ENCODE measurements around the gene HABP2. TPM values are rescaled to one million over a fixed set of nuclear protein-coding genes. Genes with fewer than 3 reads are reported as not detected.

The HABP2 gene
- total RNA-seq, 3 donors from 2014 or later, result not detected

GRCh38 chr10:113525713-113526112, 27.1 kb upstream of the HABP2 start:
- TF ChIP-seq, protein P1, sequence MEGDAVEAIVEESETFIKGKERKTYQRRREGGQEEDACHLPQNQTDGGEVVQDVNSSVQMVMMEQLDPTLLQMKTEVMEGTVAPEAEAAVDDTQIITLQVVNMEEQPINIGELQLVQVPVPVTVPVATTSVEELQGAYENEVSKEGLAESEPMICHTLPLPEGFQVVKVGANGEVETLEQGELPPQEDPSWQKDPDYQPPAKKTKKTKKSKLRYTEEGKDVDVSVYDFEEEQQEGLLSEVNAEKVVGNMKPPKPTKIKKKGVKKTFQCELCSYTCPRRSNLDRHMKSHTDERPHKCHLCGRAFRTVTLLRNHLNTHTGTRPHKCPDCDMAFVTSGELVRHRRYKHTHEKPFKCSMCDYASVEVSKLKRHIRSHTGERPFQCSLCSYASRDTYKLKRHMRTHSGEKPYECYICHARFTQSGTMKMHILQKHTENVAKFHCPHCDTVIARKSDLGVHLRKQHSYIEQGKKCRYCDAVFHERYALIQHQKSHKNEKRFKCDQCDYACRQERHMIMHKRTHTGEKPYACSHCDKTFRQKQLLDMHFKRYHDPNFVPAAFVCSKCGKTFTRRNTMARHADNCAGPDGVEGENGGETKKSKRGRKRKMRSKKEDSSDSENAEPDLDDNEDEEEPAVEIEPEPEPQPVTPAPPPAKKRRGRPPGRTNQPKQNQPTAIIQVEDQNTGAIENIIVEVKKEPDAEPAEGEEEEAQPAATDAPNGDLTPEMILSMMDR (IDR thresholded peaks at IDR 0.05), result no peak
- Histone ChIP-seq H3K36me3 (ENCODE audit: low read depth) (no peaks in the 10 kb centered on the region), H3K4me3 (no peak overlapping the region), H3K4me1 (ENCODE audit: low read depth) (no peaks in the 10 kb centered on the region), H3K9me3 (no peaks in the 10 kb centered on the region)
- DNase-seq (no peak), ATAC-seq (no peak)
- intact Hi-C loops (cut with DNase I, micrococcal nuclease), result no loop called here

DNA sequence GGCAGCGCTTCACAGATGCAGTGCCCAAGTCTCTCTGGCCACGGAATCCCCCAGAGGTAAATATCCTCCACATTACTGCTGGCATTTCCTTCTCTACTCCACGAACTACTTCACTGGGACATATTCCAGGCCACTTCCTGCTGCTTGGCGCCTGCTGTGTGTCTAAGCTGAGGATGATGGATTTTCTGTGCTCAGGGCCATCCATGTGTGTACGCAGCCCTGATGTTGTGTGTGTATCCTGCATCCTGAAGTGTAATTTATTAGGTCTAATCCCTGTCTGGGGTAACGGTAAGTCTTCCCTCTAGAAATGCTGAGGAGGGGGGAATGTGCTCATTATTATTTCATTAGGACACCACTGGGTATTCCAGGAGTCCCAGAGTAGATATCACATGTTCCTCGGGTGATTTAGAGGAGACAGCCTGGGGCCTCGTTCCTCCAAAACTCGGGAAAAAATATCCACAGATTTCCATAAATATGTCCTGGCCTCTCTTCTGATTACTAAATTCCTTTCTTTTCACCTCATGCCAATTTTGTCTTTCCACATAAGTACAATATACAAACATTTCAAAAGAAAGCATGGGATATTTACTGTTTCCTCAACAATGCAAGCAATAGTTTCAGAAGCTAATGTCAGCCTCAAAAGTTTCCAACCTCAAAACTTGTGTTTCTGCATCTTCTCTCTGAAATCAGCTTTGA, 25.5 kb upstream of the HABP2 start:
- Histone ChIP-seq H3K9me3 (no peaks in the 10 kb centered on the region), H3K4me3 (no peak overlapping the region), H3K36me3 (ENCODE audit: low read depth) (no peaks in the 10 kb centered on the region), H3K4me1 (ENCODE audit: low read depth) (no peaks in the 10 kb centered on the region)
- ATAC-seq (no peak), DNase-seq (no peak)
- TF ChIP-seq, protein P1 (IDR thresholded peaks at IDR 0.05), result no peak
- intact Hi-C loops (cut with DNase I, micrococcal nuclease), result no loop called here

- Histone ChIP-seq H3K36me3 (ENCODE audit: low read depth) (no peaks in the 10 kb centered on the region), H3K4me3 (no peak overlapping the region), H3K9me3 (no peaks in the 10 kb centered on the region), H3K4me1 (ENCODE audit: low read depth) (no peaks in the 10 kb centered on the region)
- no peak for ATAC-seq
- TF ChIP-seq, protein P1 (IDR thresholded peaks at IDR 0.05), result no peak
- intact Hi-C loops (cut with DNase I, micrococcal nuclease), result no loop called here
- no peak for DNase-seq
Observed at GRCh38 chr10:113528876-113529275, 24.0 kb upstream of the HABP2 start.

GRCh38 chr10:113529575-113529974, 23.3 kb upstream of the HABP2 start:
- no peaks in the 10 kb centered on the region for H3K9me3 ChIP-seq
- no peak overlapping the region for H3K4me3 ChIP-seq
- H3K36me3 ChIP-seq (ENCODE audit: low read depth), result no peaks in the 10 kb centered on the region
- TF ChIP-seq, protein P1 (IDR thresholded peaks at IDR 0.05), result no peak
- intact Hi-C loops (cut with DNase I, micrococcal nuclease), result no loop called here
- H3K4me1 ChIP-seq (ENCODE audit: low read depth), result no peaks in the 10 kb centered on the region
- ATAC-seq (no peak), DNase-seq (no peak)

DNA sequence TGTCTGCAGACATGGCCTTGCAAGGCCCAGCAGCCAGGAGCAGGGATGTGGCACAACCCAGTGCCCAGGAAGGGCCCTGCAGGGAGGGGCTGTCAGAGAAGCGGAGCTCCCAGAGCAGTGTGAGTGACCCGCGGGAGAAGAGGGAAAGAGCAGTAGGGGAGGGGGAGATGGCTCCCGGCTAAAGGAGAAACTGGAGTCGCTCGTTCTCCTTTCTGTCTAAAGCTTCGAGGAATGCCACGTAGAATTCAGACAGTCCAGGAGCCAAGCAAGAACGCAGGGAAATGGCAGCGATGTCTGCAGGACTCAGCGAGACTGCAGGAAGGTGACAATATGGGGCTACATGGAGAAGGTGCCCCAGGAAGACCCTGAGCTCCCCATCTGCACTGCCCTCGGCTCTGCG, 22.4 kb upstream of the HABP2 start:
- H3K4me1 ChIP-seq (ENCODE audit: low read depth), result no peaks in the 10 kb centered on the region
- TF ChIP-seq, protein P1 (IDR thresholded peaks at IDR 0.05), result no peak
- DNase-seq (no peak), ATAC-seq (no peak)
- no peaks in the 10 kb centered on the region for H3K9me3 ChIP-seq
- intact Hi-C loops (cut with DNase I, micrococcal nuclease), result no loop called here
- no peaks in the 10 kb centered on the region for H3K36me3 ChIP-seq (ENCODE audit: low read depth)
- H3K4me3 ChIP-seq, result no peak overlapping the region

DNA sequence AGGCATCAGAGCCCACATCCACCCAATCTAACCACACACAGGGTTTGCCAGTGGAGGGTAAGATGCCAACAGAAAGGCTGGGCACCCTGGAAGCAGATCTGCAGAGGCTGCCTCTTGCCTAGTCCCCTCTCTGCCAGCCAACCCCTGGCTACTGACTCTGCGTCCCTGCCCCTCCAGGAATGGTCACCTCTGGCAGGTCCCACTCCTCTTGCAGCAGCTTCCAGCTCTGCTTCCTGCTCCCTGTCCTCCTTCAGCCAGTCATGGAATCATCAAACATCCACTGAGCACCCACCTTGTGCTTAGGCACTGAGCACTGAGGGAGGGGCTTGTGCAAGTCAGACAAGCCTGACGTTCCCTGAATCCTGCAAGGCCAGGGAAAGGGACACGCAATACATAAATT, 20.1 kb upstream of the HABP2 start:
- intact Hi-C loops (cut with DNase I, micrococcal nuclease), result no loop called here
- DNase-seq (no peak), ATAC-seq (no peak)
- Histone ChIP-seq H3K36me3 (ENCODE audit: low read depth) (no peaks in the 10 kb centered on the region), H3K9me3 (no peaks in the 10 kb centered on the region), H3K4me3 (no peak overlapping the region), H3K4me1 (ENCODE audit: low read depth) (no peaks in the 10 kb centered on the region)
- TF ChIP-seq, protein P1 (IDR thresholded peaks at IDR 0.05), result no peak
